OCI-LY7 (cell line): Measurements from ENCODE around the gene RBFOX1.

Experiments used
- EZH2phosphoT487 ChIP-seq: fragments of 200-600 bp; sonication (generic); IDR thresholded peaks from 2 replicates; pipeline ENCODE4 v1.6.1; 2018; ENCODE audit warnings: low read depth, borderline replicate concordance, mild to moderate bottlenecking, mixed run types, antibody characterized with exemption, low read length, moderate library complexity, mixed read lengths
- TF ChIP-seq, protein P1 (sequence below): fragments of 200-600 bp; sonication (generic); conservative IDR thresholded peaks from 2 replicates; pipeline ENCODE4 v1.5.1; 2014; ENCODE audit warnings: mild to moderate bottlenecking, antibody characterized with exemption, low read length, moderate library complexity, mixed read lengths

DNA sequence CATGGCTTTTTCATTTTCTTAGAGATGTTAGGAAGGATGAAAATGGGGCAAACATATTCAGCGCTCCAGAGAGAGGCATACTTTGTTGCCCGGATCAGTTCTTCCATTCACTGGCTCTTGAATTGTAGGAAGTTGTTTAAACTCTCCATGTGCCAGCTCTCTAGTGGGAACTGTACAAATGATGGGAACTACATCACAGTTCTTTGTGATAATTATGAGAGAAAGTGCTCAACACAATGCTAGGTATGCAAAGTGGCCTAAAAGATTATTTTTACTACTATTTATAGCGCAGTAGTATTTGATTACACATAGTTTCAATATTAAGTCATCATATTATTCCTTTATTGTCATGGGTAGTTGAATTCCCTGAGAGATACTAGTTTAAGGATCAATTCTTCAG is 268.5 kb downstream of the RBFOX1 start:
- TF ChIP-seq, protein P1, sequence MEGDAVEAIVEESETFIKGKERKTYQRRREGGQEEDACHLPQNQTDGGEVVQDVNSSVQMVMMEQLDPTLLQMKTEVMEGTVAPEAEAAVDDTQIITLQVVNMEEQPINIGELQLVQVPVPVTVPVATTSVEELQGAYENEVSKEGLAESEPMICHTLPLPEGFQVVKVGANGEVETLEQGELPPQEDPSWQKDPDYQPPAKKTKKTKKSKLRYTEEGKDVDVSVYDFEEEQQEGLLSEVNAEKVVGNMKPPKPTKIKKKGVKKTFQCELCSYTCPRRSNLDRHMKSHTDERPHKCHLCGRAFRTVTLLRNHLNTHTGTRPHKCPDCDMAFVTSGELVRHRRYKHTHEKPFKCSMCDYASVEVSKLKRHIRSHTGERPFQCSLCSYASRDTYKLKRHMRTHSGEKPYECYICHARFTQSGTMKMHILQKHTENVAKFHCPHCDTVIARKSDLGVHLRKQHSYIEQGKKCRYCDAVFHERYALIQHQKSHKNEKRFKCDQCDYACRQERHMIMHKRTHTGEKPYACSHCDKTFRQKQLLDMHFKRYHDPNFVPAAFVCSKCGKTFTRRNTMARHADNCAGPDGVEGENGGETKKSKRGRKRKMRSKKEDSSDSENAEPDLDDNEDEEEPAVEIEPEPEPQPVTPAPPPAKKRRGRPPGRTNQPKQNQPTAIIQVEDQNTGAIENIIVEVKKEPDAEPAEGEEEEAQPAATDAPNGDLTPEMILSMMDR, result no peak
- TF ChIP-seq EZH2phosphoT487, result no peak
